Urinary bladder (tissue), 4 donors: ENCODE data around the gene ACSF2. TPM values are rescaled to one million over a fixed set of nuclear protein-coding genes. Genes with fewer than 3 reads are reported as not detected.
"Not testable (repeated sequence)": the region's sequence is repeated elsewhere in the genome, so short reads cannot be mapped to it uniquely, and the experiment has no call there.

ENCODE experiments used
- DNase-seq: peaks from one replicate; pipeline ENCODE4 v3.0.0-alpha.2; 2015; ENCODE audit errors: extremely low spot score
- H3K27ac ChIP-seq: one replicate; pipeline ENCODE4 v1.5.1; 2013; ENCODE audit warnings: low read depth, mild to moderate bottlenecking, moderate library complexity
- H3K36me3 ChIP-seq: one replicate; pipeline ENCODE4 v1.6.1; 2013; ENCODE audit warnings: mild to moderate bottlenecking, moderate library complexity; ENCODE audit not compliant: insufficient read depth
- H3K4me1 ChIP-seq: one replicate; pipeline ENCODE4 v1.6.1; 2013; ENCODE audit warnings: mild to moderate bottlenecking, moderate library complexity; ENCODE audit not compliant: insufficient read depth
- H3K4me3 ChIP-seq: one replicate; pipeline ENCODE4 v1.5.1; 2013; ENCODE audit warnings: low read depth, low read length
- WGBS: extraction: QIAGEN DNeasy Blood & Tissue Kit; methylation state at CpG from one replicate; pipeline ENCODE4 v1.1.7; 2013; 5-methylcytosine and 5-hydroxymethylcytosine counted together
- polyA plus RNA-seq: library from polyadenylated mRNA; stranded (reverse); fragments of 200-250 nt; gene quantifications from one replicate; pipeline ENCODE4 v1.2.3, GENCODE V29; 2013
- total RNA-seq: library from RNA; depleted of rRNA; stranded (reverse); fragments of >200 nt; gene quantifications from one replicate; pipeline ENCODE4 v1.2.3, GENCODE V29; 2014
- donor health status: healthy with polysubstance abuse.
- donor health status: healthy.

The ACSF2 gene
- total and polyA plus RNA-seq, 2 donors, result 23.2 to 32.6 TPM

- WGBS, result 67% methylated on average over 13 of the region's 13 CpGs
- no peak overlapping the region for H3K4me3 ChIP-seq
- no peaks in the 10 kb centered on the region for H3K36me3 ChIP-seq
- H3K4me1 ChIP-seq, result no peaks in the 10 kb centered on the region
- H3K27ac ChIP-seq, result no peak overlapping the region
- no peak for DNase-seq
These were observed 41.9 kb downstream of the ACSF2 start for GRCh38 chr17:50467855-50468303.

- 27% methylated on average over 71 of the region's 71 CpGs for WGBS
- no peak for DNase-seq
These were observed 42.5 kb downstream of the ACSF2 start, which contains the start of gene CHAD for GRCh38 chr17:50468304-50469207. Gene CHAD (minus strand): TSS chr17:50468880. CDS start chr17:50468813, 67 bp downstream.

GRCh38 chr17:50469208-50469605 is 43.2 kb downstream of the ACSF2 start:
- Histone ChIP-seq H3K4me1 (no peaks in the 10 kb centered on the region), H3K4me3 (peak overlapping the region; percentile 33), H3K27ac (no peak overlapping the region), H3K36me3 (no peaks in the 10 kb centered on the region)
- no peak for DNase-seq
- WGBS, result 10% methylated on average over 37 of the region's 37 CpGs

More at GRCh38 chr17:50468304-50469207, 42.5 kb downstream of the ACSF2 start, which contains the start of gene CHAD:
- H3K4me3 ChIP-seq, result peak within 1 kb of the TSS; percentile 33
- H3K27ac ChIP-seq, result no peak within 1 kb of the TSS
- no peaks in the 10 kb centered on the region for H3K4me1 ChIP-seq
- H3K36me3 ChIP-seq, result no peaks in the 10 kb centered on the region

- no peaks in the 10 kb centered on the region for H3K36me3 ChIP-seq
- no peak overlapping the region for H3K4me3 ChIP-seq
- DNase-seq, result no peak
- H3K27ac ChIP-seq, result no peak overlapping the region
- no peaks in the 10 kb centered on the region for H3K4me1 ChIP-seq
- WGBS, result 71% methylated on average over 19 of the region's 19 CpGs
These were observed 43.8 kb downstream of the ACSF2 start for GRCh38 chr17:50469671-50470305.

GRCh38 chr17:50470426-50470825 is 44.4 kb downstream of the ACSF2 start:
- whole genome bisulfite sequencing, result 90% methylated on average over 6 of the region's 6 CpGs
- Histone ChIP-seq H3K4me1 (no peaks in the 10 kb centered on the region), H3K4me3 (no peak overlapping the region), H3K36me3 (no peaks in the 10 kb centered on the region), H3K27ac (no peak overlapping the region)
- no peak for DNase-seq

- Histone ChIP-seq H3K27ac (no peak overlapping the region), H3K4me1 (no peaks in the 10 kb centered on the region), H3K4me3 (no peak overlapping the region), H3K36me3 (no peaks in the 10 kb centered on the region)
- 84% methylated on average over 22 of the region's 22 CpGs for WGBS
- DNase-seq, result no peak
These were observed 45.2 kb downstream of the ACSF2 start for GRCh38 chr17:50471009-50471905.

- no peak overlapping the region for H3K27ac ChIP-seq
- no peaks in the 10 kb centered on the region for H3K36me3 ChIP-seq
- DNase-seq, result no peak
- no peaks in the 10 kb centered on the region for H3K4me1 ChIP-seq
- WGBS, result 96% methylated on average over 10 of the region's 10 CpGs
- no peak overlapping the region for H3K4me3 ChIP-seq
These were observed 46.3 kb downstream of the ACSF2 start for GRCh38 chr17:50472286-50472685.

- H3K36me3 ChIP-seq, H3K4me1 ChIP-seq, H3K4me3 ChIP-seq, DNase-seq, H3K27ac ChIP-seq: not testable (repeated sequence)
- WGBS, result 90% methylated on average over 13 of the region's 13 CpGs
These were observed 46.7 kb downstream of the ACSF2 start for GRCh38 chr17:50472761-50473161.

GRCh38 chr17:50473901-50474300 is 47.9 kb downstream of the ACSF2 start:
- no peak for DNase-seq
- no peak overlapping the region for H3K4me3 ChIP-seq
- H3K27ac ChIP-seq, result no peak overlapping the region
- no peaks in the 10 kb centered on the region for H3K4me1 ChIP-seq
- H3K36me3 ChIP-seq, result no peaks in the 10 kb centered on the region
- WGBS, result 90% methylated on average over 11 of the region's 11 CpGs

GRCh38 chr17:50474523-50474922 is 48.5 kb downstream of the ACSF2 start:
- Histone ChIP-seq H3K27ac (no peak overlapping the region), H3K36me3 (no peaks in the 10 kb centered on the region), H3K4me1 (no peaks in the 10 kb centered on the region), H3K4me3 (no peak overlapping the region)
- DNase-seq, result no peak
- 79% methylated on average over 6 of the region's 6 CpGs for WGBS

GRCh38 chr17:50475362-50475761 is 49.3 kb downstream of the ACSF2 start:
- no peak for DNase-seq
- no peaks in the 10 kb centered on the region for H3K4me1 ChIP-seq
- no peaks in the 10 kb centered on the region for H3K36me3 ChIP-seq
- no peak overlapping the region for H3K4me3 ChIP-seq
- H3K27ac ChIP-seq, result no peak overlapping the region
- 86% methylated on average over 4 of the region's 4 CpGs for WGBS

GRCh38 chr17:50475775-50476544 is 49.9 kb downstream of the ACSF2 start:
- not testable (repeated sequence) for H3K27ac ChIP-seq, H3K36me3 ChIP-seq, DNase-seq, H3K4me3 ChIP-seq, H3K4me1 ChIP-seq
- 28% methylated on average over 32 of the region's 33 CpGs for WGBS
